CMK (cell line): Measurements from ENCODE around the gene FRAT1.

Source experiments
- DNase-seq: peaks from one replicate; pipeline ENCODE4 v3.0.0-alpha.2; 2010; ENCODE audit warnings: low read depth

The FRAT1 gene

DNA sequence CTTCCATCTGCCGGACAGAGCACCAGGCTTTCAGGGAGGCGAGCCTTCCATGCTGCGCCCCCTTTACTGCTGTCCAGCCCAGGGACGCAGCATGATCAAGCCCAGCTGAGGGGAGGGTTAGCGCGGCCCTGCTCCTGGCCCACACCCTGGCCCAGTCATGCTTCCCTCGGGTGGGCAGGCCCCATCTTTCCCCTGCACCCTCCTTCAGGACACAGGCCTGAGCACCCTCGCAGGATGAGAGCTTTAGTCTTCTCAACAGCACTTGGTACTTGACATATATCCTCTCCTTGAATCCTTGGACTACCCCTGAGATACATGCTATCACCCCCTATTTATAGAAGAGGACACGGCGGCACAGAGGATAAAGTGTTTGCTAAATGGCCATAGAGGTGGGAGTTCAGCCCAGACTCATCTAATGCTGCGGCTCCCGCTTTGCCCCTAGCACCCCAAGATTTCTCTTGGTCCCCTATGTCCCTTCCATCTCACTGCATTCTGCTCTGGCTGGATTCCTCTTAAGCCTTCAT lies 48.1 kb downstream of the FRAT1 start:
- no peak for DNase-seq
